GM19372 (cell line): ENCODE results near the gene THAP11.

ENCODE experiments used
- ATAC-seq: cut with Tn5 transposase; IDR thresholded peaks from one replicate; pipeline ENCODE4 v1.9.1; 2021; ENCODE audit warnings: mild to moderate bottlenecking, low read depth, moderate library complexity; ENCODE audit not compliant: unreplicated experiment

THAP11 gene

GRCh38 chr16:67841816-67842508 is at the start of gene THAP11:
THAP11 (plus strand) TSS chr16:67842320; CDS start chr16:67842555, 235 bp downstream.
- ATAC-seq = peak; percentile 44

GRCh38 chr16:67796099-67796718 is 45.9 kb upstream of the THAP11 start:
- no peak for ATAC-seq

- no peak for ATAC-seq
Measured at GRCh38 chr16:67800338-67800926, 41.7 kb upstream of the THAP11 start.

- ATAC-seq = no peak
Measured at GRCh38 chr16:67801241-67801640, 40.9 kb upstream of the THAP11 start.

GRCh38 chr16:67801883-67802282 is 40.2 kb upstream of the THAP11 start:
- no peak for ATAC-seq

GRCh38 chr16:67803894-67804293 is 38.2 kb upstream of the THAP11 start:
- no peak for ATAC-seq

GRCh38 chr16:67804853-67805542 is 37.1 kb upstream of the THAP11 start:
- ATAC-seq = no peak

- ATAC-seq = no peak
Measured at GRCh38 chr16:67805718-67806427, 36.2 kb upstream of the THAP11 start.

GRCh38 chr16:67806428-67807147 is 35.5 kb upstream of the THAP11 start, which contains the start of the genes RANBP10 and TSNAXIP1:
RANBP10 (minus strand) TSS chr16:67806560; CDS start chr16:67806536, 24 bp downstream.
TSNAXIP1 (plus strand) TSS chr16:67806889; CDS start chr16:67807150, 261 bp downstream.
- peak; percentile 87 for ATAC-seq

- ATAC-seq = no peak
Measured at GRCh38 chr16:67807148-67807682, 34.9 kb upstream of the THAP11 start.

GRCh38 chr16:67811899-67812298 is 30.2 kb upstream of the THAP11 start:
- ATAC-seq = no peak

GRCh38 chr16:67814567-67814966 is 27.6 kb upstream of the THAP11 start:
- no peak for ATAC-seq

GRCh38 chr16:67820608-67821259 is 21.4 kb upstream of the THAP11 start:
- ATAC-seq = no peak

- no peak for ATAC-seq
Measured at GRCh38 chr16:67822511-67822910, 19.6 kb upstream of the THAP11 start.

- ATAC-seq = no peak
Measured at GRCh38 chr16:67825119-67825518, 17.0 kb upstream of the THAP11 start.

- ATAC-seq = no peak
Measured at GRCh38 chr16:67825906-67826305, 16.2 kb upstream of the THAP11 start.

GRCh38 chr16:67828651-67829050 is 13.5 kb upstream of the THAP11 start:
- no peak for ATAC-seq

GRCh38 chr16:67833030-67833414 is 9.1 kb upstream of the THAP11 start:
- ATAC-seq = no peak
